ENCODE data around the gene MAP2.

The MAP2 gene

GRCh38 chr2:209423562-209424198 is at the start of gene MAP2:
Gene MAP2, plus strand, starts transcription at chr2:209424047. Its CDS starts 229,124 bp downstream, at chr2:209653171.
- peak; percentile 6 to 57 (median 32) for DNase-seq (ENCODE audit: low read depth in 4 of 4, low spot score in 1 of 4)

GRCh38 chr2:209376686-209377085 is 47.2 kb upstream of the MAP2 start:
- no peak for DNase-seq (ENCODE audit: low read depth in 4 of 4, low spot score in 1 of 4)

GRCh38 chr2:209380293-209380692 is 43.6 kb upstream of the MAP2 start:
- DNase-seq (ENCODE audit: low read depth in 4 of 4, low spot score in 1 of 4) = no peak

- DNase-seq (ENCODE audit: low read depth in 4 of 4, low spot score in 1 of 4) = no peak
Observed at GRCh38 chr2:209381091-209381490, 42.8 kb upstream of the MAP2 start.

- DNase-seq (ENCODE audit: low read depth in 4 of 4, low spot score in 1 of 4) = no peak
Observed at GRCh38 chr2:209382775-209383174, 41.1 kb upstream of the MAP2 start.

- no peak for DNase-seq (ENCODE audit: low read depth in 4 of 4, low spot score in 1 of 4)
Observed at GRCh38 chr2:209383212-209383611, 40.6 kb upstream of the MAP2 start.

- no peak for DNase-seq (ENCODE audit: low read depth in 4 of 4, low spot score in 1 of 4)
Observed at GRCh38 chr2:209387389-209387788, 36.5 kb upstream of the MAP2 start.

- DNase-seq (ENCODE audit: low read depth in 4 of 4, low spot score in 1 of 4) = no peak
Observed at GRCh38 chr2:209388446-209389037, 35.3 kb upstream of the MAP2 start.

GRCh38 chr2:209389171-209389618 is 34.7 kb upstream of the MAP2 start:
- no peak for DNase-seq (ENCODE audit: low read depth in 4 of 4, low spot score in 1 of 4)

- no peak for DNase-seq (ENCODE audit: low read depth in 4 of 4, low spot score in 1 of 4)
Observed at GRCh38 chr2:209390839-209391238, 33.0 kb upstream of the MAP2 start.

- DNase-seq (ENCODE audit: low read depth in 4 of 4, low spot score in 1 of 4) = no peak
Observed at GRCh38 chr2:209391776-209392401, 32.0 kb upstream of the MAP2 start.

- DNase-seq (ENCODE audit: low read depth in 4 of 4, low spot score in 1 of 4) = no peak
Observed at GRCh38 chr2:209395229-209395628, 28.6 kb upstream of the MAP2 start.

GRCh38 chr2:209395652-209396051 is 28.2 kb upstream of the MAP2 start:
- DNase-seq (ENCODE audit: low read depth in 4 of 4, low spot score in 1 of 4) = no peak

- DNase-seq (ENCODE audit: low read depth in 4 of 4, low spot score in 1 of 4) = no peak
Observed at GRCh38 chr2:209398463-209398862, 25.4 kb upstream of the MAP2 start.

- DNase-seq (ENCODE audit: low read depth in 4 of 4, low spot score in 1 of 4) = no peak
Observed at GRCh38 chr2:209401788-209402187, 22.1 kb upstream of the MAP2 start.

GRCh38 chr2:209411296-209411695 is 12.6 kb upstream of the MAP2 start:
- DNase-seq (ENCODE audit: low read depth in 4 of 4, low spot score in 1 of 4) = no peak

GRCh38 chr2:209411718-209412117 is 12.1 kb upstream of the MAP2 start:
- no peak for DNase-seq (ENCODE audit: low read depth in 4 of 4, low spot score in 1 of 4)

GRCh38 chr2:209413311-209414014 is 10.4 kb upstream of the MAP2 start:
- no peak for DNase-seq (ENCODE audit: low read depth in 4 of 4, low spot score in 1 of 4)

- no peak for DNase-seq (ENCODE audit: low read depth in 4 of 4, low spot score in 1 of 4)
Observed at GRCh38 chr2:209416913-209417312, 6.9 kb upstream of the MAP2 start.

GRCh38 chr2:209422191-209422754 is 1.6 kb upstream of the MAP2 start:
- DNase-seq (ENCODE audit: low read depth in 4 of 4, low spot score in 1 of 4) = no peak

- DNase-seq (ENCODE audit: low read depth in 4 of 4, low spot score in 1 of 4) = no peak
Observed at GRCh38 chr2:209424199-209424701, 403 bp downstream of the MAP2 start.
